H1 (cell line): ENCODE data around the gene ULBP1. TPM values are rescaled to one million over a fixed set of nuclear protein-coding genes. Genes with fewer than 3 reads are reported as not detected.

Experiments used
- BACH1 ChIP-seq: IDR thresholded peaks from 2 replicates; pipeline ENCODE4 v1.6.1; 2012; ENCODE audit warnings: low read length, improper control_type of control experiment
- POLR2AphosphoS5 ChIP-seq: IDR thresholded peaks from 2 replicates; pipeline ENCODE4 v1.6.1; 2011; ENCODE audit warnings: low read depth, low read length
- TBP ChIP-seq: IDR thresholded peaks from 2 replicates; pipeline ENCODE4 v1.6.1; 2011; ENCODE audit warnings: low read depth, low read length, improper control_type of control experiment
- YY1 ChIP-seq: IDR thresholded peaks from 2 replicates; pipeline ENCODE4 v1.6.1; 2011; ENCODE audit warnings: low read depth, mild to moderate bottlenecking, low read length
- polyA plus RNA-seq, 7 experiments: library from polyadenylated mRNA; depleted of rRNA in 3 of 7; stranded (reverse) in 5 of 7; unstranded in 2 of 7; fragments of >200 nt in 5 of 7; fragments of 200-250 nt in 2 of 7; gene quantifications; 1 replicate in 5 of 7; 2 replicates in 1 of 7; 4 replicates in 1 of 7; pipeline versions ENCODE4 v1.2.1 to v1.2.3, GENCODE V29; 2011 to 2013; ENCODE audit warnings: missing spikeins in 2 of 7, mixed read lengths in 2 of 7
- total RNA-seq: library from RNA; stranded (reverse); fragmentation: NEBNext Ultra II Directional; extraction: Animal tissue kit (Norgen Biotek cat#: 25700); gene quantifications from 2 replicates; pipeline ENCODE4 v1.2.1, GENCODE V29; 2021

ULBP1 gene
- total and polyA plus RNA-seq, 2 of the 8 experiments (the other 6 are each of a cell fraction or from before 2014, with no cell fraction given) = 0.32 to 0.60 TPM

- TF ChIP-seq YY1 = no peak
- TF ChIP-seq TBP = peak; percentile 64; the same call in 1 of the 2 replicates
- TF ChIP-seq BACH1 = no peak
- no peak for TF ChIP-seq POLR2AphosphoS5
Measured at GRCh38 chr6:149922642-149923326, 41.0 kb upstream of the ULBP1 start, which contains the start of gene RAET1G (continued).
